NK-92 (cell line): ENCODE results near the gene LCN1.

ENCODE experiments used
- DNase-seq: peaks from one replicate; lab custom pipeline; 2025; ENCODE audit not compliant: unreplicated experiment; lab: John Stamatoyannopoulos, UW

The LCN1 gene

GRCh38 chr9:135488527-135488926 is 32.7 kb upstream of the LCN1 start:
- DNase-seq = no peak

- DNase-seq = no peak
Observed at GRCh38 chr9:135489188-135489906, 31.9 kb upstream of the LCN1 start.

DNA sequence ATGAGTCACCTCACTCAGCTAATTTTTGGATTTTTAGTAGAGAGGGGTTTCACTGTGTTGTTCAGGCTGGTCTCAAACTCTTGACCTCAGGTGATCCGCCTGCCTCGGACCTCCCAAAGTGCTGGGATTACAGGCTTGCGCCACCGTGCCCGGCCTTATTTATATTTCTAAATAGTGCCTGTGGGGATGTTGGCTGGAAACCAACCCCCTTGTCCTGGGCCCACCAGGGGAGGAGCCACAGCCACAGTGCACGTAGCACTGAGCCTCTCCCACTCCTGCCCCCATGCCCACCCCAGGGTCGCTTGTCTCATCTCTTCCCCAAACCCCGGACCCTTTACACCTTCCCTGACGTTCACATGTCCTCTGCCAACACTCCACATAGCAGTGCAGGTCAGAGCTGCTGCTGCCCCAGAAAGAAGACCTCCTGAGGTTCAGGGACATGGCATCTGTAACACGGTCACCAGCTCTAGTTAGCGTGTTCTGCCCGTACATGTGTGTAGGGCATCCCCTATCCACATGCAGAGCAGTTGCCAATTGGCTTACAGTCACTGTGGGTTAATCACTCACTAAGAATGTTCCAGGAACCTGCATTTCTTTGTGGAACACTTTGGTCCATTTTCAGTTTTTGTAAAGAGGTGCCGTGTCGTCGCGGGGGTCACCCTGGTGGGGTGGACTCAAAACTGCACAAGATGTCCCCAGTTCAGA is 30.9 kb upstream of the LCN1 start:
- no peak for DNase-seq

GRCh38 chr9:135490980-135491464 is 30.2 kb upstream of the LCN1 start:
- DNase-seq = no peak

GRCh38 chr9:135491764-135492163 is 29.5 kb upstream of the LCN1 start:
- DNase-seq = no peak

DNA sequence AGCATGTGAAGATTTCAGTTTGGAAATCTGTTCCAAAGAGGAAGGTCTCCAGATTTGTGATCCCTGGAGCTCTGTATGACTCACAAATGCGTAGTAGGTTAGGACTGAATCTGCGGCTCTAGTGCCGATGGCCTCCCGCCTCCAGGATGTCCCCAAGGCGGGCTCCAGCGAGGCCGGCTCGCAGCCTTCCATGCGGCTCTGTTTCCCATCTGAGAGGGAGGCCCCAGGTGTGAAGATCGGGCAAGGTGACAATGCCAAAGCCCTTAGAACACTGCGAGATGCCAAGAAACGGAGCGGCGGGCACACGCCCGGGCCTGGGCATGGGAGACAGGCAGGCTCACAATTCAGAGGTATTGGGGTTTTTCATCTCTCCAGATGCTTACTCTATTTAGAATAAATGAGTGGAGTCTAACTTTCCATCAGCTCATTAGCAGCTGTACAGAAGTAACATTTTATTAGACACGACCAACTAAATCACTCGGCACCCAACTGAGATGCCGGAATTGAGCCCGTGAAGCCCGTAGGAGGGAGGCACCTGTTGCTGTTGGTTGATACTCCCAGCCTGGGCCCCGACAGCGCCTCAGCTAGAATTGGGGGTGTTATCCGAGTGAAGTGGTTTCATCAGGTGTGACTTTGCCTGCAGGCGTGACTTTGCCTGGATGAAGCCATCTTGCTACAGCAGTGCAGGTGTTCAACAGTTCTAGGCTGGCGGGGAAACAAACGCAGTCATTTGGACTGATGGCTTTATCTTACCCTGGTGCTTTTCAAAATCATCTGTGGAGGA is 28.2 kb upstream of the LCN1 start:
- DNase-seq = no peak

GRCh38 chr9:135494791-135495559 is 26.3 kb upstream of the LCN1 start:
- DNase-seq = no peak

DNA sequence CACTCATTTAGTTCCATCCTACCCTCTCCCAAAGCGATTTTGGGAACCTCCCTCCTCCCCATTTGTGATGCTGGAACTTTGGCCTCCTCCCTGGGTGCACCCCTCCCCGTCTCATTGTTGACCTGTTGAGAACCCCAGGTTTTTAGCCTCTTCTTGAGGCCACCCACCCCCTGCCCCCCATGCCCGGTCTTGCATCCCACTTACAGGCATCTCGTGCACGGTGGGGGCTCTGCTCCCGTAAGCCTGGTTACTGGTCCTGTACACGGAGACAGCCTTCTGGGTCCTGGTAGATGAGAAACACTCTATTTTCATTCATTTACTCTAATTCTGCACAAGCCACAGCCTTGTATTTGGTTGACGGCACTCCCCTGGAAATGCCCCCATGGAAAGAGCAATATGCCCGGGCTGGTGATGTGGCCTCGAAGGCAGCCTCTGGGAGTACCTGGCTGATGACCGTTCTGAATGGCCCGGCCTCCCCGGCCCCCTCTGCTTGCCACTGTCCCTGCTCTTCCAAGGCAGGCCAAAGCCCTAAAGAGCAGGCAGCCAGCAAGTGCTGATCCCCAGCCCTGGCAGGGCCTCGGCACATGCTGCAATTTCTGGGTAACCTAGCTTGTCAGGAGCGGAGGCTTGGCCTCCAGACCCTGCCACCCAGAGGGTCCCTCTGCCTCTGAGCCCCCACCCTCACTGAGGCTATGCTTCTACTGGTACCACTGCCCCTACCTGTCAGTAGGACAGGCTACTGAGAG is 22.7 kb upstream of the LCN1 start:
- no peak for DNase-seq

DNA sequence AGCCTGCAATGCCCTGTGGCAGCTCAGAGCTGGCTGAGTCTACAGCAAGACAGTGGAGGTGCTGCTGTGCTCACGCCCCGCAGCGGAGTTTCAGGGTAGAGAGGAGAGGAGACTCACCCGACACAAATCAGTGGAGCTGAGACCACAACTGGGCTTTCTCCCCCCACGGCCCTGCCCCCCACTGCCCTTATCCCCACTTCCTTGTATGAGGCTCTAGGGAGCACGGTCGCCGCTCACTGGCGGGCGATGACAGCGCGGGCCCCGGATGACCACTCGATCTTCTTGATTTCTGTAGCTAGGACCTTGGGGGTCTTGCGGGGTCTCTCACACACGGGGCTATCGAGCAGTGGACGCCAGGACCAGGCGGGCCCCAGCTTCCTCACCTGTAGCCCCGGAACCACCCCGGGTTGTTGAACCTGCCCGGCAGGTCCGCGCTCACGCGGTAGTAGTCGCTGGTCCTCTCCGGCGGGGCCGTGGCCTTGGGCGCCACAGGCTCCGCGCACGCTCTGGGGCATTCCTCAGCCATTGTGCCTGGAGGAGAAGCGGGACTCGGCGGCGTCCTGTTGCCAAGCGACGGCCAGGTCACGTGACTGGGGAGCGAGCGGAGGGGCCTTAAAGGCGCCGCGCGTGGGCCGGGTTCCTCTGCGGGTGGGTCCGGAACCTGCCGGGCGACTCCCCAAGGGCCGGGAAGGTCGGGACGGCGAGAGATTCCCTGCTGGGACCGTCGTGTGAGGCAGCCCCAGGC is 21.7 kb upstream of the LCN1 start:
- no peak for DNase-seq

GRCh38 chr9:135500071-135500524 is 21.1 kb upstream of the LCN1 start:
- no peak for DNase-seq

DNA sequence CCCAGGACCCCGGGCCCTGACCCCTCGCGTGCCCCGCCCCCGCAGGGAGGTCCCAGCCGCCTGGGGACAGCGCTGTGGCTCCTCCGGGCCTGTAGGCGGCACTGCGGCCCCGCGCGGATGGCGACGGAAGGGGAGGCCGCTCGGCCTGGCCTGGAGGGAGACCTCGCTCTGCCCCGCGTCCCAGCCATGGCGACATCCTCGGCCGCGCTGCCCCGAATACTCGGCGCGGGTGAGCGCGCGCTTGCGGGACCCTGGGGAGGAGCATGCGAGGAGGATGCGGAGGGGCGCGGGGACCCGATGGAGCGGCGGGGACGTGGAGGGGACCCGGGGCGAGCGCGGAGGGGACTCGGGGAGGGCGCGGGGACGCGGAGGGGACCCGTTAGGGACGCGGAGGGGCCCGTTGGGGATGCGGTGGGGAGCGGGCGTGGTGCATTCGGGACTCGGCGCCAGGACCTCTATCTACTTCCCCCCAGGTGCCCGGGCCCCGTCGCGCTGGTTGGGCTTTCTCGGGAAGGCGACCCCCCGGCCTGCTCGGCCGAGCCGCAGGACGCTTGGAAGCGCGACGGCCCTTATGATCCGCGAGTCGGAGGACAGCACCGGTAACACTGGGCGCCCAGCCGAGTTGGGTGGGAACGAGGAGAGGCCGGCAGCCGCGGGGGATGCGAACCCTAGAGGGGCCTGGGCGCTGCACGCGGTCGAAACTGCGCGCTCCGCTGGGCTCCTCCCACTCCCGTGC is 20.5 kb upstream of the LCN1 start, which contains the start of gene MRPS2:
Gene MRPS2, plus strand, starts transcription at position 158 of the 736 bp plus-strand sequence. Its CDS starts 29 bp downstream, at position 187.
- no peak for DNase-seq

DNA sequence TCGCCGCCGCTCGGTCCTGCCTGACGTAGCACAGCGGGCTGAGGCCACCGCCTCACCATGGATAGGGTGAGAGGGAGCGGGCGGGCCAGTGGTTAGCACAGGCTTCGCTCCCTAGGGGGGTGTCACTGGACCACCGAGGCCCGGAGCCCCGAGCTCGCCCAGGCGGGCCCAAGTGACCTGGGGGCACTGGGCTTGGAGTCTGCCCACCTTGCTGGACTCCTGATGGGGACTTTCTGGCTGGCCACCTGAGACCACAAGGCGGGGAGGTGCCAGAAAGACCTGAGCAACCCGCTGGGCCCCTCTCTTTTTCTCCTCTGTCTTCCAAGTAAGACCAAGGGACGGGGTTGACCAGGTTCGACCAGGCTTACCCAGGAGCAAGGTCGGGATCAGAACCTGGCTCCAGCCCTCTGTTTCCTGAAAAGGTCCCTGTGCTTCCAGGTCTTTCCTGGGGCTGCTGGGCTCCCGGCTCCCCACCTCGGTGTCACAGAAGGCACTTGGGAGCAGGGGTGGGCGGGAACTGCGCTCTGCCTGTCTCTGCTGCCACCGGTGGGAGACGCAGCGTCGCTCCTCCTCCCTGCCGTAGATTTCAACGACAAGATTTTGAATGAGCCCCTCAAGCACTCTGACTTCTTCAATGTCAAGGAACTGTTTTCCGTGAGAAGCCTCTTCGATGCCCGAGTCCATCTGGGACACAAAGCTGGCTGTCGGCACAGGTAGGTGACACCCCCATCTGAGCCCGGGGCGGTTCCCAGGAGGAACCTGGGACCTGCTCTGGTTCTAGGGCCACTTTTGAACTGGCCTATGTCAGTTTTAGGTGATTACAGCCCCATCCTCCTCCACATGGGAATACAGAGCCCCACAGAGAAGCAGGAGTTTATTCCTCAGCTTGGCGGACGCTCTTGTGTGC is 19.7 kb upstream of the LCN1 start:
- DNase-seq = no peak

- no peak for DNase-seq
Observed at GRCh38 chr9:135502168-135502872, 18.9 kb upstream of the LCN1 start.

DNA sequence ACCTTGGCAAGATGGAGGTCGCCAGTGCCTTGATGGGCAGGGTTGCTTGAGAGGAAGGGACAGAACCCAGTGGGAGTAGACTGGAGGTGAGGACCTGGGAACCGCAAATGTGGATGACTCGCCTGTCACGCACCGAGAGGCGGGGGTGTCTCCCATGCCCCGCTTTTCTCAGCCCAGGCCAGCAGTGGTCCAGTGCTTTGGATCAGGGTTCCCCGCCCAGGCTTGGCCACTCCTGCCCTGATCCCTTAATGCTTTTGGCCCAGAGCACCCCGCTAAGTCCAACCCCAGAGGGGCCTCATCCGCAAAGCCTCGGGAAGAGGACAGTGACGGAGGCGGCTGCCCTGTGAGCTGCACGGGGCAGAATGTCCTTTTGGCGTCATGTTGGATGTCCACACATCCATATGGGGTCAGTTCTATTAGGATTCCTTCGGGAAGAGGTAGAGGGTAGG is 18.3 kb upstream of the LCN1 start:
- no peak for DNase-seq

DNA sequence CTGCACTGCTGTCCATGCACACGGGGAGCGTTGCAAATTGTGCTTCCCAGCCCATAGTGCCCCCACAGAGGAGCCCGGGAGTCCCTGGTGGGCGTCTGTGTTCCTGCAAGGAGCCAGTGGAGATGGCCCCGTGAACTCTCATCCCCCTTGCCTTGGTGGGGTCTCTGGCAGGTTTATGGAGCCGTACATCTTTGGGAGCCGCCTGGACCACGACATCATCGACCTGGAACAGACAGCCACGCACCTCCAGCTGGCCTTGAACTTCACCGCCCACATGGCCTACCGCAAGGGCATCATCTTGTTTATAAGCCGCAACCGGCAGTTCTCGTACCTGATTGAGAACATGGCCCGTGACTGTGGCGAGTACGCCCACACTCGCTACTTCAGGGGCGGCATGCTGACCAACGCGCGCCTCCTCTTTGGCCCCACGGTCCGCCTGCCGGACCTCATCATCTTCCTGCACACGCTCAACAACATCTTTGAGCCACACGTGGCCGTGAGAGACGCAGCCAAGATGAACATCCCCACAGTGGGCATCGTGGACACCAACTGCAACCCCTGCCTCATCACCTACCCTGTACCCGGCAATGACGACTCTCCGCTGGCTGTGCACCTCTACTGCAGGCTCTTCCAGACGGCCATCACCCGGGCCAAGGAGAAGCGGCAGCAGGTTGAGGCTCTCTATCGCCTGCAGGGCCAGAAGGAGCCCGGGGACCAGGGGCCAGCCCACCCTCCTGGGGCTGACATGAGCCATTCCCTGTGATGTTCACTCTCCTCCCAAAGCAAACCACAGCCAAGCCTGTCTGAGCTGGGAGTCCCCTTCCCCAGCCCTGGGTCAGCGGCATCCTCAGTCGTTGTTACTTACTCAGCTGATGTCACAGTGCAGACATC is 17.6 kb upstream of the LCN1 start:
- DNase-seq = no peak
